ENCODE data around the gene SYNE4. TPM values are rescaled to one million over a fixed set of nuclear protein-coding genes. Genes with fewer than 3 reads are reported as not detected.
A peak's percentile ranks its signal among the peaks of the same experiment; 100 is the strongest.

SYNE4 gene
- total and polyA plus RNA-seq, 9 of the 15 experiments (the other 6 are each of a cell fraction or from before 2014, with no cell fraction given), result 0.03 to 0.65 (median 0.29) TPM

- TF ChIP-seq, protein P1, sequence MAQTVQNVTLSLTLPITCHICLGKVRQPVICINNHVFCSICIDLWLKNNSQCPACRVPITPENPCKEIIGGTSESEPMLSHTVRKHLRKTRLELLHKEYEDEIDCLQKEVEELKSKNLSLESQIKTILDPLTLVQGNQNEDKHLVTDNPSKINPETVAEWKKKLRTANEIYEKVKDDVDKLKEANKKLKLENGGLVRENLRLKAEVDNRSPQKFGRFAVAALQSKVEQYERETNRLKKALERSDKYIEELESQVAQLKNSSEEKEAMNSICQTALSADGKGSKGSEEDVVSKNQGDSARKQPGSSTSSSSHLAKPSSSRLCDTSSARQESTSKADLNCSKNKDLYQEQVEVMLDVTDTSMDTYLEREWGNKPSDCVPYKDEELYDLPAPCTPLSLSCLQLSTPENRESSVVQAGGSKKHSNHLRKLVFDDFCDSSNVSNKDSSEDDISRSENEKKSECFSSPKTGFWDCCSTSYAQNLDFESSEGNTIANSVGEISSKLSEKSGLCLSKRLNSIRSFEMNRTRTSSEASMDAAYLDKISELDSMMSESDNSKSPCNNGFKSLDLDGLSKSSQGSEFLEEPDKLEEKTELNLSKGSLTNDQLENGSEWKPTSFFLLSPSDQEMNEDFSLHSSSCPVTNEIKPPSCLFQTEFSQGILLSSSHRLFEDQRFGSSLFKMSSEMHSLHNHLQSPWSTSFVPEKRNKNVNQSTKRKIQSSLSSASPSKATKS (CRISPR knock-in tag; IDR thresholded peaks at IDR 0.05), result no peak
- TF ChIP-seq U2AF2 (optimal IDR thresholded peaks at IDR 0.05; ENCODE audit: low read depth, low read length) (no peak), FOXK2 (conservative IDR thresholded peaks at IDR 0.05 in 1 of 2, IDR thresholded peaks at IDR 0.05 in 1 of 2; ENCODE audit: low read depth in 2 of 2) (no peak), ZNF76 (CRISPR knock-in tag; IDR thresholded peaks at IDR 0.05; ENCODE audit: borderline replicate concordance) (no peak), ZNF133 (CRISPR knock-in tag; IDR thresholded peaks at IDR 0.05) (no peak), ZNF140 (CRISPR knock-in tag; IDR thresholded peaks at IDR 0.05) (no peak), FOXP4 (CRISPR knock-in tag; IDR thresholded peaks at IDR 0.05; ENCODE audit: borderline replicate concordance) (no peak), ETS2 (tag; IDR thresholded peaks at IDR 0.05; ENCODE audit: borderline replicate concordance, poor library complexity, severe bottlenecking) (no peak), PHF8 (IDR thresholded peaks at IDR 0.05; ENCODE audit: borderline replicate concordance, low read length) (peak; percentile 71; the same call in 1 of the 2 replicates), ZNF449 (CRISPR knock-in tag; IDR thresholded peaks at IDR 0.05) (no peak), DDX20 (tag; IDR thresholded peaks at IDR 0.05; ENCODE audit: low read depth) (no peak), SAP30 (IDR thresholded peaks at IDR 0.05; ENCODE audit: borderline replicate concordance, insufficient read depth, low read depth, low read length, poor library complexity, severe bottlenecking) (peak; percentile 99), ZNF431 (CRISPR knock-in tag; IDR thresholded peaks at IDR 0.05) (no peak), ZNF77 (CRISPR knock-in tag; IDR thresholded peaks at IDR 0.05) (no peak), ZBED1 (IDR thresholded peaks at IDR 0.05) (no peak; the same call in 1 of the 2 replicates), ZNF436 (CRISPR knock-in tag; IDR thresholded peaks at IDR 0.05) (no peak), ZNF717 (CRISPR knock-in tag; IDR thresholded peaks at IDR 0.05) (no peak)
- TF ChIP-seq, protein P2, sequence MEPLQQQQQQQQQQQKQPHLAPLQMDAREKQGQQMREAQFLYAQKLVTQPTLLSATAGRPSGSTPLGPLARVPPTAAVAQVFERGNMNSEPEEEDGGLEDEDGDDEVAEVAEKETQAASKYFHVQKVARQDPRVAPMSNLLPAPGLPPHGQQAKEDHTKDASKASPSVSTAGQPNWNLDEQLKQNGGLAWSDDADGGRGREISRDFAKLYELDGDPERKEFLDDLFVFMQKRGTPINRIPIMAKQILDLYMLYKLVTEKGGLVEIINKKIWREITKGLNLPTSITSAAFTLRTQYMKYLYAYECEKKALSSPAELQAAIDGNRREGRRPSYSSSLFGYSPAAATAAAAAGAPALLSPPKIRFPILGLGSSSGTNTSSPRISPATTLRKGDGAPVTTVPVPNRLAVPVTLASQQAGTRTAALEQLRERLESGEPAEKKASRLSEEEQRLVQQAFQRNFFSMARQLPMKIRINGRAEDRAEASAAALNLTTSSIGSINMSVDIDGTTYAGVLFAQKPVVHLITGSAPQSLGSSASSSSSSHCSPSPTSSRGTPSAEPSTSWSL (CRISPR knock-in tag; IDR thresholded peaks at IDR 0.05; ENCODE audit: borderline replicate concordance), result no peak
These were observed 46.4 kb upstream of the SYNE4 start, which contains the start of gene WDR62 (continued) for GRCh38 chr19:36054733-36055686.

Data from K562 (cell line).